GM10248 (cell line): ENCODE measurements around the gene RPS27L.

Experiments
- CTCF ChIA-PET: fragments of 300-600 bp; sonication (Branson Sonifier 250); formaldehyde crosslinking; extraction: SDS; loops from one replicate; lab custom pipeline; 2021; ENCODE audit warnings: antibody characterized with exemption; lab: Yijun Ruan, JAX
- POLR2A ChIA-PET: fragments of 350-650 bp; sonication (Branson Sonifier 250); formaldehyde crosslinking; extraction: SDS; loops from one replicate; lab custom pipeline; 2020; ENCODE audit warnings: antibody characterized with exemption; lab: Yijun Ruan, JAX
- DNase-seq: peaks from one replicate; pipeline ENCODE4 v3.0.0; 2012; ENCODE audit errors: extremely low spot score
- TF ChIP-seq, protein P1 (sequence below): IDR thresholded peaks from 2 replicates; pipeline ENCODE4 v1.5.1; 2012; ENCODE audit warnings: mild to moderate bottlenecking, low read depth; ENCODE audit errors: extremely low read depth, missing control alignments, control extremely low read depth

Gene RPS27L

DNA sequence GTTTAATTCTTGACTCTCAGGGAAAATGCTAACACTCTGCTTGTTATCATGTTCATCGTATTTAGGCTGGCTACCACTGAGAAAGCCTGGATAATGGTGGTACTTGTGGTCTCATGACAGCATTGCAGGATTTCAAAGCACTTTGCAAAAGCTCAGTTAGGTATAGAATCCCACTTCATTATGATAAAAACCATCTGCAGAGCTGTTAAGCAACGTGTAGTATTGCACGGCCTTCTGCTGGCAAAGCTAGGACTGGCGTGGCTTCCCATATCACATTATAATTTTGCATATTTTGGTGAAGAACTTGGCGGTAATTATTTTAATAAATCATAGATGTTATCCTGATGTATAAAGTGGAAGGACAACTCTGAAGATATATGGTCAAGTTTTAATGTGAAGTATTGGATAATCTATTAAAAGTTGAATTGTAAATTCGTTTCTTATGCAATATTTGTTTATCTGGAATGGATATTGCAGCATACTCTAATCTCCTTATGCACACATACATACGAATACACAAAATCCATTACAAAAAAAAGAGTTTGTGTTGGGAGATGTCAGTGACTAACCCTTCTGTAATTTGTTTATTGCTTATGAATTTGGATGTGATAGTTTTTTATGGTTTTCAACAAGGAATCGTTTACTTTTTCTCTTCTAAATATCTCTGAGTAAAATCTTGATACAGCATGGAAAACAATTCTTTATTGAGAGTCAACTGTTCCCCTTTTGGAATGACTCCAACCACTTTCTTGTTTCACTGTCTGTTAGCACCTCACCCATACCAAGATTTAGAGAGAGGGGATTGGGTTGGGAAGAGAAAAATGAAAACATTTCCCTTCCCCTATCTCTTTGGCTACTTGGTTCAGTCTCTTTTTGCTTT, 41.3 kb upstream of the RPS27L start:
- ChIA-PET POLR2A (no interaction called here), CTCF (interaction anchor here (1.3 to 1.5 kb wide), 2 partner anchors 12 to 64 kb away, joined by 3 to 4 read pairs; no protein-coding TSS in a partner anchor)
- no peak for DNase-seq
- TF ChIP-seq, protein P1, sequence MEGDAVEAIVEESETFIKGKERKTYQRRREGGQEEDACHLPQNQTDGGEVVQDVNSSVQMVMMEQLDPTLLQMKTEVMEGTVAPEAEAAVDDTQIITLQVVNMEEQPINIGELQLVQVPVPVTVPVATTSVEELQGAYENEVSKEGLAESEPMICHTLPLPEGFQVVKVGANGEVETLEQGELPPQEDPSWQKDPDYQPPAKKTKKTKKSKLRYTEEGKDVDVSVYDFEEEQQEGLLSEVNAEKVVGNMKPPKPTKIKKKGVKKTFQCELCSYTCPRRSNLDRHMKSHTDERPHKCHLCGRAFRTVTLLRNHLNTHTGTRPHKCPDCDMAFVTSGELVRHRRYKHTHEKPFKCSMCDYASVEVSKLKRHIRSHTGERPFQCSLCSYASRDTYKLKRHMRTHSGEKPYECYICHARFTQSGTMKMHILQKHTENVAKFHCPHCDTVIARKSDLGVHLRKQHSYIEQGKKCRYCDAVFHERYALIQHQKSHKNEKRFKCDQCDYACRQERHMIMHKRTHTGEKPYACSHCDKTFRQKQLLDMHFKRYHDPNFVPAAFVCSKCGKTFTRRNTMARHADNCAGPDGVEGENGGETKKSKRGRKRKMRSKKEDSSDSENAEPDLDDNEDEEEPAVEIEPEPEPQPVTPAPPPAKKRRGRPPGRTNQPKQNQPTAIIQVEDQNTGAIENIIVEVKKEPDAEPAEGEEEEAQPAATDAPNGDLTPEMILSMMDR: no peak

DNA sequence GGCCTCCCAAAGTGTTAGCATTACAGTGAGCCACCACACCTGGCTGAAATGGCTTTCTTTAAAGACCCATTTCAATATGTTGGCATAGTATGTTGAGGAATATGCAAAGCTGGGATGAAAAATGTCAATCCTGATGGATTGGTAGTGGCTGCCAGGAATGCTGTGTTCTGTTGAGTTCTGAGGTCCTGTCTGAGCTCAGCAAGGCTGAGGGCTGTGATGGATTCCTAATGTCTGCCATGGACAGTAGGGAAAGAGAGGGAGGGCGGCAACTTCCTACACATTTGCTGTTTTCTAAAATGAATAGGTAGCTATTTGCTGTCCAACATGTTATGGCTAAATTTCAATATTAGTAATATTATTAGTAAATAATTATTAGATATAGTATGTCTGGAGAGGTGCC, 40.3 kb upstream of the RPS27L start:
- CTCF ChIA-PET: interaction anchor here (1.3 to 1.7 kb wide), 3 partner anchors 11 to 63 kb away, joined by 3 to 5 read pairs (median 4); no protein-coding TSS in a partner anchor
- POLR2A ChIA-PET: interaction anchor here (1.1 kb wide), 1 partner anchor 20 kb away, joined by 3 read pairs; no protein-coding TSS in a partner anchor
- TF ChIP-seq, protein P1: no peak
- DNase-seq: no peak

DNA sequence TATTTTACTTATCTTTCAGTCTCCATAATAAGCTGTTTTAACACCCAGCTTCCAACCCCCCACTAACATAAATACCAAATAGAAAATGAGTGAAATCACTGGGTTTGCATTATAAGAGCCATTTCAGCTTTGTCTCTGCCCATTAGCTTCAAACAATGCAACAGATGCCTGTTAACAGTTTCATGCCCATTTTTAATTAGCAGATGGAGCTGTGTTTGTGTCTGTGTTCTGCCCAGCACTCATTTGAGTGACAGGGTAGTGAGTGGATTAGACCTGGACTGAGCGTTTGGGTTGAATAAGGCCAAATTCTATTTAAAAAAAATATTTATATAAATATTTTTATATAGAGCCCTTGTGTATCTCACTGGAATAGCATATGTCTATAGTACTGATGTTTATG, 39.6 kb upstream of the RPS27L start:
- CTCF ChIA-PET: interaction anchor here (0.9 to 1.7 kb wide), 10 partner anchors 10 to 77 kb away, joined by 3 to 5 read pairs (median 3); no protein-coding TSS in a partner anchor
- no peak for DNase-seq
- POLR2A ChIA-PET: interaction anchor here (1.0 to 1.1 kb wide), 2 partner anchors 19 to 65 kb away, joined by 3 to 4 read pairs; no protein-coding TSS in a partner anchor
- TF ChIP-seq, protein P1: no peak

DNA sequence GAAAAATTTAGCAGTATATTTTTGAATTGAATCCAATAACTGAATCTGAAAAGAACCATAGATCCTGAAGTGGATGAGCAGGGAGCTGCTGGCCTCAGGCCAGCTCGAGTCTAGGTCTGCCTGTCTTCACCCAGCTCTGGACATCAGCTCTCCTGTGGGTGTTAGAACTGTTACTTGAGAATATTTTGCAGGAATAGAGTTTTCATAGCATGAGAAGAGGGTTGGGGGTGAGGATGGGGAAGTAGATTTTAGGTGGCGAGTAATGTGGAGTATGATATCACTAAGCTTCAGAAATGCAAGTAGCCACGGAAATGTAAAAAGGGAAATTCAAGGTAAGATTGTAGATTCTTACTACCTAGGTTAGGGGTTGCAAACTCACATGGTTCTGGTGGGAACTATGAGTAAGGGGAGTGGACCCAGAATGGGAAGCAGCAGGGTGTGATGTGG, 38.3 kb upstream of the RPS27L start:
- ChIA-PET POLR2A (interaction anchor here (0.5 kb wide), 1 partner anchor 1707 kb away, joined by 3 read pairs; no protein-coding TSS in a partner anchor), CTCF (interaction anchor here (1.0 to 1.7 kb wide), 11 partner anchors 10 to 148 kb away, joined by 3 to 5 read pairs (median 3); no protein-coding TSS in a partner anchor)
- no peak for DNase-seq
- TF ChIP-seq, protein P1: no peak

DNA sequence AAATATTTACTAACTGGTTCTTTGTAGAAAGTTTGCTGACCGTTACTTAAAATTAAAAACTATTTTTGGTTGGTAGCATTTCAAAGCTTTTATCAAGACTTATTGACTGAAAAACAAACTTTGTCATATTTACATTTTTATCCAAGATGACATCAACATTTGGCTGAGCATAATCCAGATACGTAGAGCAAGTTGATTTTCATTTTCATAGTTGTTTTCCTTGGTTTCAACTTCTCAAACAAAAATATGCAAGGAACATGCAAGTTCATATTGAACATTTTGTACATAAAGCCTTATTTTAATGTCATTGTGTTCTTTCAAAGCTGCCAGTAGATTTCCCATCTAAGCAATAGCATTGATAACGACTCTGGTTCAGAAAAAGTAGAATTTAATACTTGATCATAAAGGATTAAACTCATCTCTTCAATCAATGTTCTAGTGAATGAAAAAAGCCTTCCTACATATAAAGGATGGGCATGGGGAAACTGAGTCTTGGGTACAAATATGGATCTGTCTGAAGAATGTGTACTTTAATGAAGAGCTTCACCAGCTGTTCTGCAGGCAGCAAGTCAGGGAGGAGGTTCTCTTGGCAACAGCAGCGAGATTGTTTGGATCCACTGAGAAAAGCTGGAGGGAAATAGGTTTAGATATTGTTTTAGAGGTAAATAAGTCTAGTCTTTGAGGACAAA, 37.7 kb upstream of the RPS27L start:
- no peak for DNase-seq
- POLR2A ChIA-PET: interaction anchor here (0.5 kb wide), 1 partner anchor 1708 kb away, joined by 3 read pairs; no protein-coding TSS in a partner anchor
- CTCF ChIA-PET: interaction anchor here (1.0 to 1.7 kb wide), 6 partner anchors 8 to 147 kb away, joined by 3 to 5 read pairs (median 3); no protein-coding TSS in a partner anchor
- TF ChIP-seq, protein P1: no peak
